ENCODE measurements around the gene SHROOM2. TPM values are rescaled to one million over a fixed set of nuclear protein-coding genes. Genes with fewer than 3 reads are reported as not detected.

Gene SHROOM2
- total and polyA plus RNA-seq, 9 of the 15 experiments (the other 6 are each of a cell fraction or from before 2014, with no cell fraction given): not detected

- in situ Hi-C loops (cut with MboI): no loop called here
- CTCF ChIA-PET (ENCODE audit: low intra/inter-chr PET ratio): no interaction called here
Measured at GRCh38 chrX:9921407-9921806, 135.2 kb downstream of the SHROOM2 start.

More at GRCh38 chrX:9921407-9921806, 135.2 kb downstream of the SHROOM2 start:
- no peak overlapping the region for H3K27ac ChIP-seq (ENCODE audit: extremely low read depth, low read depth, low read length)
- no peak for DNase-seq (ENCODE audit: extremely low read depth in 1 of 4, low spot score in 3 of 4)
- H3K9ac ChIP-seq (ENCODE audit: insufficient read depth in 1 of 2, low read depth in 2 of 2, low read length in 2 of 2): no peak overlapping the region
- intact Hi-C loops (cut with micrococcal nuclease): no loop called here
- no peak for FAIRE-seq
- BruUV-seq (replicated peaks): no TSS peak
- no peaks in the 10 kb centered on the region for H3K4me1 ChIP-seq (replicated peaks in 1 of 2; ENCODE audit: control insufficient read depth in 2 of 2, insufficient read depth in 2 of 2, low read length in 2 of 2)
- no peaks in the 10 kb centered on the region for H3K36me3 ChIP-seq (ENCODE audit: control insufficient read depth, insufficient read depth, low read length)
- no peak for ATAC-seq
- H3K4me2 ChIP-seq (ENCODE audit: insufficient read depth, low read length): no peak overlapping the region
- no peaks in the 10 kb centered on the region; the same call in 1 of the 2 replicates for H4K20me1 ChIP-seq (replicated peaks; ENCODE audit: control insufficient read depth, insufficient read depth, low read length)
- H3K4me3 ChIP-seq: no peak overlapping the region
- H3K27me3 ChIP-seq (ENCODE audit: control insufficient read depth in 2 of 2, insufficient read depth in 2 of 2, low read length in 2 of 2): peaks cover 0 to 14% of the 10 kb centered on the region in 2 experiments; a peak in 2 of 5 replicates
- POLR2A ChIA-PET: no interaction called here
- 2% methylated on average over 5 of the region's 5 CpGs for WGBS (ENCODE audit: insufficient coverage, low coverage, missing lambda C conversion rate)
- peaks cover 2% of the 10 kb centered on the region for H3K9me1 ChIP-seq (ENCODE audit: control insufficient read depth, insufficient read depth, low read length)
- TF ChIP-seq EZH2 (IDR thresholded peaks at IDR 0.05; ENCODE audit: borderline replicate concordance, low read depth, low read length): no peak
- TF ChIP-seq KAT8 (IDR thresholded peaks at IDR 0.05; ENCODE audit: low read depth): no peak
- TF ChIP-seq NR1H2 (CRISPR knock-in tag; IDR thresholded peaks at IDR 0.05): no peak
- TF ChIP-seq HSF4 (CRISPR knock-in tag; IDR thresholded peaks at IDR 0.05; ENCODE audit: borderline replicate concordance): no peak
- no peak for TF ChIP-seq UBTF (IDR thresholded peaks at IDR 0.05; ENCODE audit: borderline replicate concordance in 1 of 2, low read depth in 2 of 2, low read length in 2 of 2)
- no peaks in the 10 kb centered on the region for H3K9me3 ChIP-seq (replicated peaks; ENCODE audit: control insufficient read depth, insufficient read depth, low read depth, low read length)
- no peak overlapping the region for H2AFZ ChIP-seq (ENCODE audit: low read depth, low read length)
- H3K79me2 ChIP-seq (ENCODE audit: control insufficient read depth, insufficient read depth, low read length): no peaks in the 10 kb centered on the region
